GM21367 (cell line): ENCODE measurements around the gene DIPK1B.

Source experiments
- ATAC-seq: cut with Tn5 transposase; IDR thresholded peaks from one replicate; pipeline ENCODE4 v1.9.1; 2021; ENCODE audit not compliant: unreplicated experiment

Gene DIPK1B

DNA sequence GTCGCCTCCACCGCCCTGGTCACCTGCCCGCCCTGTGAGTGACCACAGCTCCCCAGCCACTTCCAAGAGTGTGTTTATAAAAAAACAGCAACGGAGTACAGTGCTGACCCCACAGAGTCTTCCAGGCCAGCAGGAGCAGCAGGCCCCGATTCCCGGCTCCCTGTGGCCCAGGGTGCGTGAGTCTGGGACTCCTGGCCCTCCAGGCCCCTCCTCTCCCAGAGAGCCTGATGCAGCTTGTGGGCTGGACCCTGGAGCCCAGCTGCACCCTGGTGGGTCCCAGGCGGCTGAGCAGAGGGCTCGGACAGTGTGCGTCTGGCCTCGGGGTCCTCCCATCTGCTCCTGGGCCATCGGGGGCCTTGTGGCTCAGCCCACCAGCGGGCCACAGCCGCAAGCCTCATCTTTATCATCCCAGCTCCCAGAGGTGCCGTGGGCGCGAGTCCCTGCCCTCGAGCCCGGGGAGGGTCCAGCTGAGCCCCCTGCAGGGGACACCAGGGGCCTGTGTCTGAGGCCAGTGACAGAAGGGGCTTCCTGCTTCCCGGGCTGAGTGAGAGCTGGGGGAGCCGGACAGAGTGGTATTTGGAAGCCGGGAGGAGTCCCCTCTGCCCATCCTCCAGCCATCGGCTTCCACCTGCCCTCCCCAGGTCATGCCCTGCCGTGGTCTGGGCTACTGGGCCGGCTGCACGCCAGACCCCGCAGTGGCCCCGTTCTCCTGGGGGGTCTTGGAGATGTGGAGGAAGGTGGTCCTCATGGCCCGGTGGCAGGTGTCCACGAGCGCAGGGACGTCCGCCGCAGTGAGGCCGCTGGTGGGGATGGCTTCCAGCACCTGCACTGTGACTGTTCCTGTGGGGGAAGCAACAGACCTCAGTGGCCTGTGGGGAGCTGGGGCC, 39.0 kb upstream of the DIPK1B start:
- ATAC-seq: no peak

DNA sequence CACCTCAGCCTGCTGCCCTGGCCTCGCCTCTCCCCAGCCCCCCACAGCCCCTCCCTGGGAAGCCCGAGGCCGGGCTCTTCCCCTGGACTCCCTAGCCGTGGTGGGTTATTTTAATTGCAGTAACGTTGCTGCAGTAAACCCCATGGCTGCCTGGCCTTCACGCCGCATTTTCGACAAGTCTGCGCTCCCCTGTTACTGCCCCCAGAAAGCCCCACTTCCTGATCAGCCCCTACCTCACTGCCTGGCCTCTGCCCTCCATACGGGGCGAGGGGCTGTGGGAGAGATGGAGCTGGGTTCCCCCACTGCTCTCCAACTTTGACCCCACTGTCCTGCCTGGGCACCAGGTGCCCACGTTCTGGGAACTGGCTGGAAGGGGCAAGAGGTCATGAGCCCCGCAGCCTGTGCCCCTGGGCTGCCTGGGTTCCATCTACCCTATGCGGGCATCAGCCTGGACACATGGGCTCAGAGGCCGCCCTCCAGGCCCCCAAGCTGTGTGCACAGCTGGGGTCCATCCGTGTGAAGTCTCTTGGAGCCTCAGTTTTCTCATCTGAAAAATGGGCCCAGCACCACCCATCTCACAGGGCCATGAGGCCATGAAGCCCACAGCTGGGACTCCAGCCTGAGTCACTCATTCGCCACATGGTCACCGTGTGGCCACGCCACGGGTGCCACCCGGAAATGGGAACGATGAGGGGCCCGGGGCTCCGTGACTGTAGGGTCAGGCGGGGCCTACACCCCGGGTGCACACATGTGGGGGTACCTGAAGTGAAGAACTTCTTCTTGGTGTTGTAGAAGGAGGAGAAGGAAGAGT, 38.2 kb upstream of the DIPK1B start:
- ATAC-seq: no peak

DNA sequence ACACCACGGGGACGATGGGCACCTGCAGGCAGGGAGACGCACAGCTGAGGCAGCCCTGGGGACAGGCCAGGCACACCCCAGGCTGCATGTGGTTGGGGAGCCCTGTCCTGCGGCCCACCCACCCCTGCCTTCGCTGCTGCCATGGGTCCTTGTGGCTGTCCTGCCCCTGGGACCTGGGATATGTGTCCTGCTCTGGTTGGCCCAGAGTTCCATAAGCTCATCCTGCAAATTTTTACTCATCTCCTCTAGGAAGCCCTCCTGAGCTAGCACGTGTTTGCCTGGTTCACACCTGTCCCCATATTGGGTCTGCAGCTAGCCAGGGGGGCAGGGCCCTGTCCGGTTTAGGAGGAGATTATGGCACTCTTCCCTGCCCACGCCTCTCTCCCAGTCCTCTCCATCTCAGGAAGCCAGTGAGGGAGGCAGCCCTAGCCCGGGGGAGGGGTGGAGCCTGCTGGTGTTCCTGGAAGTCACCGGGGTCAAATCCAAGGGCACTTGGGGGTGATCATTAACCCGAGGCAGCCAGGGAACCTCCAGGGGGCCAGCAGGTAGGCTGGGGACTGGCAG, 37.5 kb upstream of the DIPK1B start:
- ATAC-seq: no peak

DNA sequence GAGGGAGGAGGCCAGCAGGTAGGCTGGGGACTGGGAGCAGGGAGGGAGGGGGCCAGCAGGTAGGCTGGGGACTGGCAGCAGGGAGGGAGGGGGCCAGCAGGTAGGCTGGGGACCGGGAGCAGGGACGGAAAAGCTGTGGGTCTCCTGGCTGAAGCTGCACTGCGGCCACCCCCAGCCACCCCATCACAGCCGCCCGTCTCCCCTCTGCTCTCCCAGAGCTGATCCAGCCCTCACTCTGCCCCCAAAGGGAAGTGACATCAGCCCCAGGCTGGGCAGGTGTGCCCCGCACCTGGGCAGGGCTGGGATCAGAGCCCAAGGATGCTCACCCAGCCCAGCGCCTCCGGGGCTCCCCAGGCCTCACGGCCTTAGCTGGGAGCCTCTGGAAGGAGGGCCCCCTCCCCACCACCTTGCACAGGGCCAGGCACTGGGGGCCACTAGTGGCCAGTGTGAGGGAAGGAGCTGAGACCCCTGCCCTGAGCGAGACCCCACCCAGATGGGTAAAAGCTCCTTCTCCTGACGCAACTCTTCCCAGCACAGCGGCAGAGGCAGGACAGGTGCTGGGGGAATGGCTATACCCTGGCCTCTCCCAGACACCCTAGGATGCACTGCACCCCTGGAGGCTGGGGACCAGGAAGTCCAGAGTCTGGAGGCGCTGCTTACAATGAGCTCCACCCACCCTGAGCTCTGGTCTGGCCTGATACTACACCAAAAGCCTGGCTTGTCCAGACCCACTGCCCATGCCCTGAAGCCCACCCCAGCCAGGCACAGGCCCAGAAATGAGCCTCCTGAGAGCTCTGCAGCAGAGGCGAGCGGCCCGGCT, 36.7 kb upstream of the DIPK1B start:
- no peak for ATAC-seq

DNA sequence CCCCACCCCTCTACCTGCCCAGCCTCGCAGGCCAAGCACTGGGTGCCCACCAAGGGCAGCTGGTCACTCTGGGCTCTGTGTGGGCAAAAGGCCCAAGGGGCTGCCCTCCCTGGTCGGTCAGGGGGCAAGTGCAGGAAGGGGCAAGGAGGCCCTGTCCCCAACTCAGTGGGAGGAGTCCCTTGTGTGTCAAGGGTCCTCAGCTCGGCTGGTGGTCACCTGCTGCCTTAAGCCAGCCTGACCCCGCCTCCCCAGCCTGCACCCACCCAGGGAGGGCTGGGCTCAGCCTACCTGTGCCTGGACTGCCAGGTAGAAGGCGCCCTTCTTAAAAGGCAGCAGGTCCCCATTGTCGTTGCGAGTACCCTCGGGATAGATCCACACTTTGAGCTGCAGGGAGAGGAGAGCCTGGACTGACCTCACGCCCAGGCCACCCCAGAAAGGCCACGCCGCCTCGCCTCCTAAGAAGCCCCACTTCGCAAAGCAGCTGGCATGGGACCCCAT, 36.0 kb upstream of the DIPK1B start:
- ATAC-seq: no peak

DNA sequence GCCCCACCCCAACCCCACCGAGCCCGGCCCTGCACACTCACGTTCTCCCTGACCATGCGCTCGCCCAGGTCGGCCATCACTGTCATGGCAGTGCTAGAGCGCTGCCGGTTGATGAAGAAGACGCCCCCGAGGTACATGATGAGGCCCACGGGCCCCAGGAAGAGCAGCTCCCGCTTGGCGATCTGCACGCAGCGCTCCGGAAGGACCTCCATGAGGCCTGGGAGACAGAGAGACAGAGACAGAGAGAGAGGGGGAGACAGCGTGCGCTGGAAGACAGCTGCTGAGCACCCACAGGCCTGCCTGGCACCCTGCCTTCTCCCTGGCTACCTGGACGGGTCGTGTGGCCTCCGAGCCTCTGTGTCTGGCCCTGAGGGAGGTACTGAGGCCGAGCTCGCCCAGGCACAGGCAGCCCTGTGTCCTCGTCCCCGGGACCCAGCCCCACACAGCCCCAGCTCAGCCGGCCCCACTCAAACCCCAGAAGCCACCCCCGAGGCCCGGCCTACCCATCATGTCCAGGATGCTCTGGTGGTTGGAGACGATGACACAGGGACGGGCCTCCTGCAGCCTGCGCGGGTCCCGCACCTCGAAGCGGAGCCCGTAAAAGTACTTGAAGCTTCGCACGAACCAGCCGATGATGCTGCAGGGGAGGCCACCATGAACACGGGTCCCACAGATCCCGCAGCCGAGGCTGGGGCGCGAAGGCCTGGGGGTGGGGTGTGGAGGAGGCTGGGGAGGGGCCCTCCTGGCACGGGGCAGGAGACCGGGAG, 35.3 kb upstream of the DIPK1B start:
- no peak for ATAC-seq

DNA sequence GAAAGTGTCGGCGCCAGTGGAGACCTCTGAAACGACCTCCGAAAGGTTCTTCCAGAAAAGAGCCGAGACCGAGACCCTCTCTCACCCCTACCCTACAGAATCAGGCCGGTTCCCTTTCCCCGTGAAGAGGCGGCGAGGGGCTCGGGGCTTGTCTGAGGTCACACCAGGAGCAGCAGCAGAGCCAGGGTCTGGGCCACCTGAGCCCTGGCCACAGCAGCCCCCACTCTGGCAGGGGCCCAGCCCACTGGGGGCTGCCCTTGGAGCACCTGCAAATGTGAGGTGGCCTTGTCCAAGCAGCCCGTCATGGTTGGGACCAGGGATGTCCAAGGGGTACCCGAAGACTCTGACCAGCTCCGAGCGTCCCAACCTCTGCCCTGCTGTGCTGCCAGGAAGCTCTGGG, 34.3 kb upstream of the DIPK1B start:
- ATAC-seq: no peak

DNA sequence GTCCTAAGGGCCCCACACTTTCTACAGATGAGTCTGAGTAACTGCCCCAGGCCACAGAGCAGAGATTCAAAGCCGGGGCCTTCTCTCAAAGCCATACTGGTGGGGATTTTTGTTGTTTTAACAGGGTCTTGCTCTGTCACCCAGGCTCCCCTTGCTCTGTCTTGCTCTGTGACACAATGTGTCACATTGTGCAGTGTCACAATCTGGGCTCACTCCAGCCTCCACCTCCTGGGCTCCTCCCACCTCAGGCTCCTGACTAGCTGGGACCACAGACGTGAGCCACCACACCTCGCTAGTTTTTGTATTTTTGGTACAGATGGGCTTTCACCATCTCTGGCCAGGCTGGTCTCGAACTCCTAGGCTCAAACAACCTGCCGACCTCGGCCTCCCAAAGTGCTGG, 33.7 kb upstream of the DIPK1B start:
- no peak for ATAC-seq

DNA sequence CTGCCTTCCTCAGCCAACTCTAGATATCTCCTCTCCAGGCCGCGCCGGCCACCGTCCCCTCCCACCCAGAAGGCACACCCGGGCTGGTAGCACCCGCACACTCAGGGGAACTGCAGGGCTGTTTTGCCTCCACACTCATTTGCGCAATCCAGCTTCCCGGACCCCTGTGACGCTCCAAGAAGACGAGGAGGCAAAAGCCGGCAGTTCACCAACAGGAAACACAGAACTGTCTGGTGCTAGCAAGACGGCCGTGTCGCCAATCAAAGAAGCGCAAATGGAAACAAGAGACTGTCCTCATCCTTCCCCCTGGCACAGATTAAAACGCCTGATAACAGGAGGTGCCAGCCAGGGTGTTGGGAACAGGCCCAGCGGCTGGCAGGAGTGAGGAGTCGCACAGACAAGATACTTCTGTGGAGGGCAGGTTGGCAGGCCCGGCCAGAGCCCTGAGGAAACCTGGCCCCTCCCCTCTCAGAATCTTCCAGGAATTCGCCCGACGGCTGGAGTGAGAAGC, 32.9 kb upstream of the DIPK1B start:
- ATAC-seq: no peak

DNA sequence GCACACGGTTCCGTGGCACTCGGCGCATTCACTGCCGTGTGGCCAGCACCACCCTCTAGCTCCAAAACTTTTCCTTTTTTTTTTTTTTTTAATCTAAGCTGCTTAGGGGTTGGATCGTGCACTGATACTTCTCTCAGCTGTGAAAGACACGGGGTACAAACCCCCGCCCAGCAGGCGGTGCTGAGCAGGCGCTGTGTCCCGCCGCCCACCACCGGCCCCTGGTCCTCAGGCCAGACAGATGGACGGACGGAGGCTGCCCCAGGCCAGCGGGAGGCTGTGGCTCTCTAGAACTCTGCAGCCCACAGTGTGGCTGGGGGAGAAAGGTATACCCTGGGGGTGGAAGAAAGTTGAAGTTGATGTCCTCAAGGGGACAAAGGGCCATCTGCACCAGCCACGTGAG, 31.3 kb upstream of the DIPK1B start:
- no peak for ATAC-seq

DNA sequence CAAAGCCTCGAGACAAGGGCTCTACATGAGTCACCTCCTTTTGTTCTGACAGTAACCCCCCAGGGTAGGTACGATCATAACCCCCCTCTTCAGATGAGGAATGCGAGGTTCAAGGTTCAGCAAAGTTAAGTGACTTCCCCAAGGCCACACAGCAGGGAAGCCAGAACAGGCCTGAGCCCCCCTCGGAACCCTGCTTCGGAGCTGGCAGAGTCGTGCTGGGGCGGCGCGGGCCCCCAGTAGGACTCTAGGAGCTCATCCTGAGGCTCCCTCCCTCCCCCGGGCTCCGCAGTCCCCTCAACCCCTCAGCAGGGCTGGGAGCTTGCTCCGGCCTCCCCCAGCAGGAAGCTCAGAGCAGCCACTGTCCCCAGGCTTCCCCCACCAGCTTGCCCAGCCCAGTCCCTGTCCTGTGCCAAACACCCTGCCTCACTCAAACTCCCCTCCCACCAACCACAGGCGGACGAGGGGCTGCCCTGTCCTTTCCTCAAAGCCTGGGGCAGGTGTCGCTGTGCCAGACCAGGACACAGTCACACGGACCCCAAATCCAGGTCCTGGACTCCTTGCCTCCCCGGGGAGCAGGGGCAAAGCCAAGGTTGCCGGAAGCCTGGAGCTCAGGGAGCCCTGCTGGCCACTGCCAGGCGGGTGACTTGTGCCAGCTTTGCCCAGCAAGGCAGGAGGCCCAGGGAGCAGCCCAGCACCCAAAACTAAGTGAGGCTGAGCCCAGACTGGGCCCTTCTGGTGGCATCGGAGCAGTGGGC, 30.2 kb upstream of the DIPK1B start:
- no peak for ATAC-seq

DNA sequence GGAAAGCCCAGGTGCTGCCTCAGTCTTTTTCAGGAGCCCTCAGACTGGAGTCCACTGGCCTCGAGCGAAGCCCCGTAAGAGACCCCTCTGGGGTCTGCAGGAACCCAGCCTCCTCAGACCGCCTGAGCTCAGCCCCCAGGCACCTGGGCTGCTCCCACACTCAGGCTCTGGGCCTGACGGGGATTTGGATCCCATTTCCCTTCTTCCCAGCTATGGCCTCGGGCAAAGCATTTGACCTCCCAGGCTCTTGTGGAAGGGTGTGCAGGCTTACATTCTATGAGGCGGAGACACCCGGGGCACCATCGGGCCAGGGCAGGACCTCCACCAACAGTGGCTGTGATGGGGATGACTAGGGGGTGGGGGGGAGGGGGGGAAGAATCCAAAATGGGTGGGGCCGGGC, 29.7 kb upstream of the DIPK1B start:
- no peak for ATAC-seq

DNA sequence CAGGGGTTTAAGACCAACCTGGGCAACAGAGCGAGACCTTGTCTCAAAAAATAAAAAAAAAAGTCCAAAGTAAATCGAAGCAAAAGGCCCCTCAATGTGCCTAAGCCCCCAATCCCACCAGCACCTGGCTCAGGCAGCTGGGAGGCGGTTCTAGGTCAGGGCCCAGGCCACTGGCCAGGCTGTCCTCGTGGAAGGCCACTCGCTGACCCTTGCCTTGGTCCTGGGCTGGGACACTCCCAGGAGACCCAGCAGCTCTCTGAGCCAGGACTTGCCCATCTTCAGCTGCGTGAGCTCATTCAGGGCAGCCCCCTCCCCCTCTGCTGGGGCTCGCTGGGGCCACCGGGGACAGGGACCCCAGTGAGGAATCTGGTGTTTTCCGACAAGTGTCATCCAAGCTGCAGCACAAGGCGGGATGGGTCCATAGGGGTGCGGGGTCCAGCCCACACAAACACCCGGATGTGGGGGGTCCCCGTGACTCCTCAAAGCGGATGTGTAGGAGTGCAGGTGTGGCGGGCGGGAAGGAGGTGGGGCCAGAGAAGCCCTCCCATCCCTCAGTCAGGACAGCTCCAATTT, 29.1 kb upstream of the DIPK1B start:
- no peak for ATAC-seq

DNA sequence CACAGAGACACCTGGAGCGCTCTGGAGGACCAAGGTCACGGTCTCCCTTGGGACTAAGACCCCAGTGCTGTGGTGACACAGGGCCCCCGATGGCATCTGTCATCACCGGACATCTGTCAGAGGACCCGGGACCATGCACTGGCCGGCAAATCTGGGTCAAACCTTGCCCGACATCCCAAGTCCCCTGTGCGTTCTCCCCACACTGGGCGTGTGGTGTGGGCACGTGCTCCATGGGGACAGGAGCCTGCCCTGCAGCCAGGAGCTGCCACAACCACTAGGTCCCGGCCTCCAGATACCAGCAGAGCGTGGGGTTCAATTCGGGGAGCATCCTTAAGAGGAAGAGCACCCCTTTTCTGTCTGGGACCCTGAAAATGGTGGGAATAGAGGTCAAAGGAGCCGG, 28.6 kb upstream of the DIPK1B start:
- ATAC-seq: no peak

DNA sequence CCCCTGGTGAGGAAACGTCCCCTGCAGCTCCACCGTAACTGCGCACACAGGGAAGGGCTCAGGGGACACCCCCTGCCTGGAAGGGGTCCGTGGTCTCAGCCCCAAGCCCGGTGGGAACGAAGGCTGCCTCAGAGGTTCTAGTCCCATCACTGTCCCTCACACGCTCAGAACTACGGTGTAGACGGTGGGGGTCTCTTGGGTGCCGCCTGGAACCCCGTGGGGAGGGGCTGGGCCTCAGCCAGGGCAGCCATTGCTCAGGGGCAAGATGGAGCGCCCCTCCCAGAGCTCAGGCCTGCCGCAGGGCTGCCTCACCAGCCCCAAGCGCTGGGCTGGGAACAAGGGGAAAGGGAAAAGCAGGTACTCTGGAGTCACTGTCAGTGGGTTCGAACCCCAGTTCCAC, 28.0 kb upstream of the DIPK1B start:
- ATAC-seq: no peak

DNA sequence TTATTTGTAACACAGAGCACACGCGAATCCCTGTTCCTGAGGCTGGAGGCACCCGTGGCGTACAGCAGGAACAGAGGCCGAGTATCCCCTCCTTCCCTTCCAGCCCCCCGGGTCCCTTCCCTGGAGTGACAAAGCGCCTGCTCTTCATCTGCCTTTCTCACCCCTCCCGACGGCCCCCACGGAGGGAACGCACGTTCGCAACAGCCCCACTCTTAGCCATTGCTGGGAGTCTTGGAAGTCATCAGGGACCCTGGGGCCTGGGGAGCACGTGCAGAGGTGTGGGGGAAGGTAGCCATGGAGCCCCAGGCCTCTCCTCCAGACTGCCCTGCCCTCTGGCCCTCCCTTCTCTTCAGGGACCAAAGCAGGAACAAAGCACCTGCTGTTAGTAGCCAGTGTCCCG, 27.6 kb upstream of the DIPK1B start:
- ATAC-seq: no peak

DNA sequence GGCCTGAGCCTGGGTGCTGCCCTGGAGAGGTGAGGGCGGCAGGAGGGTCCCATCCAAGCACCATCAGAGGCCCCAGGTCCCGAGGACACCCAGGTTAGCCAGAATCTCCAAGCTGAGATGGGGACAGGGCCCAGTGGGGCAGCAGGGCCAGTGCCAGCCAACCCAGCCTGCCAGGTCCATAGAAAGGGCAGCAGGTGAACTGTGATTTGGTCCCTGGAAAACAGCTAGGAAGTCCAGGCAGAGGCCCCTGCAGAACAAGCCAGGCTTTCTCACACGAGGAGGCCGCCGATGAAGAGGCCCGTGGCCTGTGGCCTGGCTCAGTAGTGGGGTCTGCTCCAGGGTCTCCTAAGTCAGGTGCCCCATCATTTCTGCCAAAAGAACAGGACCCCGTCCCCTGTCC, 27.2 kb upstream of the DIPK1B start:
- ATAC-seq: no peak

DNA sequence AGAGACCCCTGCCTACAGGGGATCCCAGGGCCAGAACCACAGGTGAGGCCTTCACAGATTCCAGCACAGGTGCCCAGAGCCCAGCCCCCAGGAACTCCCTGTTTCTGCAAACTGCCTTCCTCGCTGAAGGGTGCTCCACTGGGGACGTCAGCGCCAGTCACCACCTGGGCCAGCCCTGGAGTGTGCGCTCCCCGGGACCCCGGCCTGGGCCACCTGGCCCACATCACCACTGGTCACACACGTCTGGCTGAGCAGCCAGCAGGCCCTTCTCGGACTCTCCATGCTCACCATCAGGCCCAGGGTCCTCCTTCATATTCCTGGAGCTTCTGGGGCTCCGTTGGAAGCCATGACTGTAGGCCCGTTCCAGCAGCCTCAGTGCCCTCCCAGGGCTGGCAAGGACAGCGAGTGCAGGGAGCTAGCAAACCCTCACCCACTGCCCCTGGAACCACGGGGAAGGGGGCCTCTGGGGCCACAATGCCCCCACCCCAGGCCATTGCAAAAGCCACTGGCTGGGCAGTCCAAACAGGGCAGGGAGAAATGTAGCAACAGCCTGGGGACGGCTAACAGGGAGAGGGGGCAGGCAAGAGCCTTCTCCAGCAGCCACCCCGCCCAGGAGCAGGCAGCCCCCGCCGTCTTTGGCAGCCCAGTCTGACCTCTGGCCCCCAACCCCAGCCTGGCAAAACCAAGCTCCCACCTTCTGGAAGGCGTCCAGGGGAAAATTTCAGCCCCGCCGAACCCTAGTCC, 26.4 kb upstream of the DIPK1B start:
- ATAC-seq: no peak

DNA sequence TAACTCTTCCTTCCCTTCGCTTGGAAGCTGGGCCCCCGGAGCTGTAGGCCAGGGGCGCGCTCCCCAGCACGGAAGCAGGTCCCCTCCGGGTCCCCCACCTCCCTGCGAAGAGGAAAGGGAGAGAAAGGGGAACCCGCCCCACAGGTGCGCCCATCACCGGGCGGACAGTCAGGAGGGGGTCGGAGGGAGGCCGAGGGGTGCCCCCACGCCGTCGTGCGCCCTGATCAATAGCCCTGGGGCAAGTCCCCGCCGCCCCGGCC, 25.9 kb upstream of the DIPK1B start:
- ATAC-seq: no peak
